GM12892 (cell line): Measurements from ENCODE around the gene RPP14. TPM values are rescaled to one million over a fixed set of nuclear protein-coding genes. Genes with fewer than 3 reads are reported as not detected.
"Not testable (repeated sequence)": the region's sequence is repeated elsewhere in the genome, so short reads cannot be mapped to it uniquely, and the experiment has no call there.

Experiments
- DNase-seq: peaks from one replicate; pipeline ENCODE4 v3.0.0; 2011; ENCODE audit not compliant: insufficient read length
- FAIRE-seq: peaks from 2 replicates; lab custom pipeline; 2011; peaks lifted over from hg19 to GRCh38; lab: Jason Lieb, UNC
- POLR2A ChIP-seq: IDR thresholded peaks from 2 replicates; pipeline ENCODE4 v1.6.1; 2011; ENCODE audit warnings: low read depth, low read length, control low read depth
- POLR2AphosphoS5 ChIP-seq: IDR thresholded peaks from 2 replicates; pipeline ENCODE4 v1.6.1; 2011; ENCODE audit warnings: low read depth, low read length, control low read depth
- TAF1 ChIP-seq: IDR thresholded peaks from 2 replicates; pipeline ENCODE4 v1.6.1; 2011; ENCODE audit warnings: low read depth, mild to moderate bottlenecking, control low read depth, low read length, borderline replicate concordance
- polyA plus RNA-seq: library from polyadenylated mRNA; unstranded; fragments of >200 nt; gene quantifications from one replicate; pipeline ENCODE4 v1.2.1, GENCODE V29; 2012; ENCODE audit warnings: missing spikeins, inconsistent platforms; ENCODE audit not compliant: missing spikeins

RPP14 gene
- 7.8 TPM for polyA plus RNA-seq

- FAIRE-seq: peak; percentile 99
- peak; percentile 51; the same call in 1 of the 2 replicates for TF ChIP-seq TAF1
- TF ChIP-seq POLR2AphosphoS5: peak; percentile 71; the same call in 1 of the 2 replicates
- peak; percentile 84 for TF ChIP-seq POLR2A
- DNase-seq: peak; percentile 85
Measured at GRCh38 chr3:58305882-58306711, at the start of gene RPP14, which contains the start of gene HTD2. Gene RPP14, plus strand, starts transcription at chr3:58306245. Its CDS starts 4,085 bp downstream, at chr3:58310330. Gene HTD2, plus strand, starts transcription at chr3:58306520. Its CDS starts 11,094 bp downstream, at chr3:58317614.

DNA sequence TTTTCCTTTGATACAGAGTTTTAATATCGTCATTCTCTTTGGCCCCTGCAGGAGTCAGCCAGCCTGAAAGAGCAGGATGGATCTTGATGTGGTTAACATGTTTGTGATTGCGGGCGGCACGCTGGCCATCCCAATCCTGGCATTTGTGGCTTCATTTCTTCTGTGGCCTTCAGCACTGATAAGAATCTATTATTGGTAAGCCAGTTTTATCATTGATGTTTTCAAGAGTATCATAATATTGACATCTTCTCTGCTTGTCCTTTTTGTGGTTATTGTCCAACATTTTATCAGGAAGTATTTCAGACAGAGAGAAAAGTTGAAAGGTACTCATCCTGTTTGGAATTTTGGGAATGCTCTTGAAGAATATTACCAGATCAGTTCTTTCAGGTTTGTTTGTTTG, 49.5 kb upstream of the RPP14 start:
- FAIRE-seq (no peak), DNase-seq (no peak)
- no peak for TF ChIP-seq POLR2A
- TF ChIP-seq POLR2AphosphoS5: no peak
- no peak for TF ChIP-seq TAF1

- DNase-seq: no peak
- no peak for FAIRE-seq
- TF ChIP-seq POLR2A (no peak), TAF1 (no peak), POLR2AphosphoS5 (no peak)
Measured at GRCh38 chr3:58258392-58259055, 47.5 kb upstream of the RPP14 start.

DNA sequence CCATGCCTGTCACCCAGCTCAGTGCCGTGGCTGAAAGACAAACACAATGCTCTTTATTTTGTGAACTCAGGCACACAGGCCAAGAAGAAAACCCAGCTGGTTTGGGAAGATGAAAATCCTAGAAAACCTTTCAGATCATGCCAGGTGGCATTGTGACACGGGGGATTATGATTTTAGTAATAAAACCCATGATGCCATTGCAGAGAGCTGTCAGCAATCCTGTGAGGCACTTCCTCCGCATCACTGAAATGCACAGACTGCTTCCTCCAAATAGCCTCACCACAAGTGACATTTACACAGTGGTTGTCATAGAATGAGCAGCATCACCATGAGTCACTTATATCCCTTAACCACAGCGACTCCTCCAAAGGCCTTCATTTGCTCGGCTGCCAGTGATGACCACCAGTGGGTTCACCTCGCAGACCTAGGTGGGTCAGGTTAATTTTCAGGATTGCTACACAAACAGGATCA, 45.7 kb upstream of the RPP14 start:
- FAIRE-seq (no peak), DNase-seq (no peak)
- TF ChIP-seq POLR2AphosphoS5 (no peak), POLR2A (no peak), TAF1 (no peak)

GRCh38 chr3:58260733-58261132, 45.3 kb upstream of the RPP14 start:
- DNase-seq (no peak), FAIRE-seq (no peak)
- TF ChIP-seq POLR2A (no peak), TAF1 (no peak), POLR2AphosphoS5 (no peak)

DNA sequence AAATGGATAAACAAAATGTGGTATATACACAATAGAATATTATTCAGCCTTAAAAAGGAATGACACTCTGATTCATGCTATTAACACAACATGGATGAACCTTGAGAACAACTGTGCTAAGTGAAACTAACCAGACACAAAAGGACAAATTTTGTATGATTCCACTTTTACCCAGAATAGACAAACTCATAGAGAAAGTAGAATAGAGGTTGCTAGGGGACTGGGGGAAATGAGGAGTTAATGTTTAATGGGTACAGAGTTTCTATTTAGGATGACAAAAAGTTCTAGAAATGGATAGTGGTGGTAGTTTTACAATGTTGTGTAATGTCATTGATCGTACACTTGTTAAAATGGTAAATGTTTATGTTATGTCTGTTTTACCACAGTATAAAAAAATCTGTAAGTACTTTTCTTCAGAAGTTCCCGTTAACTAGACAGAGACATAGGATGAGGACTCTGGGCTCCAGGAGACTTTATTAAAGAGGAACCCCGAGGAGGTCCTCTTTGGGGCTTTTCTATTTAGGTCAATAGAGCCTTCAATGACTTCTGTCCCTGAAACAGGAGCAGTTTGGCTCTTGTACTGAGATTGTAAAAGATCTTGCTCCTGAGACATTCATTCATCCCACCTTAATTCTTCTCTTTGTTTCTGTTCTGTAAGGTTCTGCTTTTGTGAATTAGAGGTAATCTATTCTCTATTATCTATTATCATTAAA, 43.9 kb upstream of the RPP14 start:
- no peak for DNase-seq
- no peak for FAIRE-seq
- TF ChIP-seq TAF1 (no peak), POLR2AphosphoS5 (no peak), POLR2A (no peak)

GRCh38 chr3:58266577-58266976, 39.5 kb upstream of the RPP14 start:
- DNase-seq (no peak), FAIRE-seq (no peak)
- TF ChIP-seq POLR2A (no peak), POLR2AphosphoS5 (no peak), TAF1 (no peak)

DNA sequence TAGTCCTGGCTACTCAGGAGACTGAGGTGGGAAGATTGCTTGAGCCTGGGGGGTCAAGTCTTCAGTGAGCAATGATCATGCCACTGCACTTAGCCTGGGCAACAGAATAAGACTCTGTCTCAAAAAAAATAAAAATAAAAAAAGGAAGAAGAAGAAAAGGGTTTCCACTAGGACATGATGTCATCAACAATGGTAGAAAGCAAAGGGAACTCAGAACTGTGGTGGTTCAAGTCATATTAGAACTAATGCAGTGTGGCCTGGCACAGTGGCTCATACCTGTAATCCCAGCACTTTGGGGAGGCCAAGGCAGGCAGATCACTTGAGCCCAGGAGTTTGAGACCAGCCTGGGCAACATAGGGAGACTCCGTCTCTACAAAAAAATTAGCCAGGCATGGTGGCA, 38.5 kb upstream of the RPP14 start:
- FAIRE-seq, DNase-seq: not testable (repeated sequence)

DNA sequence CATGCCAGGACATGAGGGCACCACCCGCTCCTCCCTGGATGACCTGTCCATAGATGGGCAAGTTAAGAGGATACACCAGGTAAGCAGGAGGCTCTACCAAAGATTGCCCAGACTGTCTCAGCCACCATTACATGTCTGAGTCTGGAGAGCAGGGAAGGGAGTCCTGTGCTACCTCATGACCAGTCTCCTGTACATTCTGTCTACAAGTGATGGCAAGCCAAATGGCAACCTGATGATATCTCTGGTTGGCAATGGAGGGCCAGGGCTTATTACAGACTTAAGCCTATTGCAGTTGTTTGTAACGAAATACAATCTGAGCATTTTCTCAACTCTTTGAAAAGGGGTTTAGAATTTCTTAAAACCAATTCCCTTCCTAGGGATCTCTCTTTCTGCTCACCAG, 36.7 kb upstream of the RPP14 start:
- no peak for FAIRE-seq
- TF ChIP-seq TAF1 (no peak), POLR2A (no peak), POLR2AphosphoS5 (no peak)
- no peak for DNase-seq

GRCh38 chr3:58270485-58270884, 35.6 kb upstream of the RPP14 start:
- TF ChIP-seq TAF1 (no peak), POLR2A (no peak), POLR2AphosphoS5 (no peak)
- DNase-seq: no peak
- no peak for FAIRE-seq

DNA sequence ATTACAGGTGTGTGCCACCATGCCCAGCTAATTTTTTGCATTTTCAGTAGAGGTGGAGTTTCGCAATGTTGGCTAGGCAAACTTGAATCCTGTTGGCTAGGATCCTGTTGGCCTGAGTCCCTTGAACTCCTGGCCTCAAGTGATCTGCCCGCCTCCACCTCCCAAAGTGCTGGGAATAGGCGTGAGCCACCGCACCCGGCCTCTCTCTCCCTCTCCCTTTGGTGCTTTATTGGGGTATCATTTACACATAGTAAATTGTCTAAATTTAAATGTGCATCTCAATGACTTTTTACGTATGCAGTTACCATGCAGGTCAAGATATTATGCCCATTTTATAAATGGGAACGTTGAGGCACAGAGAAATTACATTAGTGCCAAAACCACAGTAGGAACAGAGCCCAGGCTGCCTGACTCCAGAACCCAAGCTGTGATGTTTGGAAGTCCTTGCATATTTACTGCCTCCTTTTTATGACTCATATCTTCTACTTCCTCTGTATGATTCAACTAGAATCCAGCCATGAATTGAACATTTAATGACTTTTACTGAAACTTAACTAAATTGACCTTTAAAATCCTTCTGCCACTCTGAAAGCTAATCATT, 34.0 kb upstream of the RPP14 start:
- FAIRE-seq (no peak), DNase-seq (no peak)

More for the DNA sequence above, 34.0 kb upstream of the RPP14 start:
- no peak for TF ChIP-seq POLR2AphosphoS5
- TF ChIP-seq TAF1: no peak
- no peak for TF ChIP-seq POLR2A
